SU-DHL-6 (cell line): ENCODE measurements around the gene OR2M4.

Source experiments
- H2AFZ ChIP-seq: fragments of 200-600 bp; sonication (generic); 2 replicates; pipeline ENCODE4 v1.6.1; 2014; ENCODE audit warnings: low read depth, mild to moderate bottlenecking, moderate library complexity, mixed read lengths, antibody characterized with exemption, low read length; ENCODE audit not compliant: severe bottlenecking
- H3F3A ChIP-seq: fragments of 200-600 bp; shearing (Covaris generic); 2 replicates; pipeline ENCODE4 v1.6.0; 2016; ENCODE audit warnings: antibody characterized with exemption, mild to moderate bottlenecking; ENCODE audit not compliant: insufficient read depth
- H3K27ac ChIP-seq: fragments of 200-600 bp; sonication (generic); 2 replicates; pipeline ENCODE4 v1.5.1; 2016; ENCODE audit warnings: low read depth, mild to moderate bottlenecking, low read length, moderate library complexity, mixed read lengths
- H3K27me3 ChIP-seq: fragments of 200-600 bp; sonication (generic), shearing (Covaris generic); 2 replicates; pipeline ENCODE4 v1.6.0; 2014; ENCODE audit warnings: mild to moderate bottlenecking, low read length
- H3K36me3 ChIP-seq: fragments of 200-600 bp; sonication (generic); 2 replicates; pipeline ENCODE4 v1.6.1; 2014; ENCODE audit warnings: mild to moderate bottlenecking, low read length, mixed read lengths
- H3K4me2 ChIP-seq: fragments of 300-600, 200-600 bp; shearing (Covaris generic), sonication (generic); 2 replicates; pipeline ENCODE4 v1.6.0; 2014; ENCODE audit warnings: low read length, low read depth, mild to moderate bottlenecking; ENCODE audit not compliant: poor library complexity, severe bottlenecking
- H3K4me3 ChIP-seq: fragments of 200-600 bp; sonication (generic); 2 replicates; pipeline ENCODE4 v1.5.1; 2014; ENCODE audit warnings: antibody characterized with exemption, low read length, mild to moderate bottlenecking, mixed read lengths; ENCODE audit not compliant: insufficient read depth, poor library complexity, severe bottlenecking
- H3K79me2 ChIP-seq: fragments of 200-600 bp; sonication (generic); 2 replicates; pipeline ENCODE4 v1.6.1; 2014; ENCODE audit warnings: mild to moderate bottlenecking, low read length, moderate library complexity; ENCODE audit not compliant: insufficient read depth
- H3K9ac ChIP-seq: fragments of 200-600 bp; sonication (generic); 2 replicates; pipeline ENCODE4 v1.7.0; 2014; ENCODE audit warnings: mild to moderate bottlenecking, low read length
- H3K9me2 ChIP-seq: fragments of 200-600 bp; sonication (generic); replicated peaks from 2 replicates; pipeline ENCODE4 v1.6.1; 2014; ENCODE audit warnings: low read length; ENCODE audit not compliant: insufficient read depth
- H3K9me3 ChIP-seq: fragments of 200-600 bp; sonication (generic); 2 replicates; pipeline ENCODE4 v1.6.1; 2014; ENCODE audit warnings: low read length, mixed read lengths; ENCODE audit not compliant: insufficient read depth
- H4K20me1 ChIP-seq: fragments of 200-600 bp; sonication (generic); 2 replicates; pipeline ENCODE4 v1.6.1; 2014; ENCODE audit warnings: low read depth, mild to moderate bottlenecking, antibody characterized with exemption, low read length, moderate library complexity, mixed read lengths
- CTCF ChIP-seq: fragments of 200-600 bp; sonication (generic); IDR thresholded peaks from one replicate; pipeline ENCODE4 v1.5.1; 2017; ENCODE audit warnings: antibody characterized with exemption, mild to moderate bottlenecking, low read length, moderate library complexity; ENCODE audit not compliant: insufficient read depth, poor library complexity, severe bottlenecking
- EZH2phosphoT487 ChIP-seq: fragments of 200-600 bp; sonication (generic), shearing (Covaris generic); conservative IDR thresholded peaks from 2 replicates; pipeline ENCODE4 v1.6.1; 2018; ENCODE audit warnings: mild to moderate bottlenecking, antibody characterized with exemption, low read length, moderate library complexity, mixed read lengths

OR2M4 gene

GRCh38 chr1:248189026-248189425 is 42.2 kb upstream of the OR2M4 start:
- no peaks in the 10 kb centered on the region for H3K27me3 ChIP-seq
- no peaks in the 10 kb centered on the region for H3K36me3 ChIP-seq
- no peaks in the 10 kb centered on the region for H3K79me2 ChIP-seq
- no peaks in the 10 kb centered on the region for H4K20me1 ChIP-seq
- no peak for TF ChIP-seq CTCF
- H3K9ac ChIP-seq, result no peak overlapping the region
- no peak overlapping the region for H3K27ac ChIP-seq
- H3F3A ChIP-seq, result no peaks in the 10 kb centered on the region
- no peak overlapping the region for H3K4me3 ChIP-seq
- H3K9me3 ChIP-seq, result no peaks in the 10 kb centered on the region
- no peak overlapping the region for H3K4me2 ChIP-seq
- H3K9me2 ChIP-seq, result no peaks in the 10 kb centered on the region
- no peak overlapping the region for H2AFZ ChIP-seq

- Histone ChIP-seq H3K27me3 (no peaks in the 10 kb centered on the region), H3F3A (no peaks in the 10 kb centered on the region), H3K4me3 (no peak overlapping the region), H3K9me3 (no peaks in the 10 kb centered on the region), H2AFZ (no peak overlapping the region), H3K4me2 (no peak overlapping the region), H3K9ac (no peak overlapping the region), H3K27ac (no peak overlapping the region), H4K20me1 (no peaks in the 10 kb centered on the region), H3K79me2 (no peaks in the 10 kb centered on the region), H3K36me3 (no peaks in the 10 kb centered on the region), H3K9me2 (no peaks in the 10 kb centered on the region)
- TF ChIP-seq CTCF (no peak), EZH2phosphoT487 (no peak)
These were observed 37.1 kb upstream of the OR2M4 start for GRCh38 chr1:248194117-248194516.

- no peaks in the 10 kb centered on the region for H3K27me3 ChIP-seq
- TF ChIP-seq EZH2phosphoT487 (no peak), CTCF (no peak)
- no peaks in the 10 kb centered on the region for H4K20me1 ChIP-seq
- H3F3A ChIP-seq, result no peaks in the 10 kb centered on the region
- no peak within 1 kb of the TSS for H3K4me2 ChIP-seq
- no peak within 1 kb of the TSS for H3K4me3 ChIP-seq
- no peak within 1 kb of the TSS for H3K9ac ChIP-seq
- no peaks in the 10 kb centered on the region for H3K9me2 ChIP-seq
- no peak within 1 kb of the TSS for H3K27ac ChIP-seq
- H3K79me2 ChIP-seq, result no peaks in the 10 kb centered on the region
- H3K36me3 ChIP-seq, result no peaks in the 10 kb centered on the region
- H2AFZ ChIP-seq, result no peak within 1 kb of the TSS
- H3K9me3 ChIP-seq, result no peaks in the 10 kb centered on the region
These were observed 34.3 kb upstream of the OR2M4 start, which contains the start of gene OR2M3 for GRCh38 chr1:248196965-248197364. Gene OR2M3, plus strand, starts transcription at chr1:248197265. Its CDS starts 5,803 bp downstream, at chr1:248203068.

- no peak overlapping the region for H3K9ac ChIP-seq
- H4K20me1 ChIP-seq, result no peaks in the 10 kb centered on the region
- H3K4me3 ChIP-seq, result no peak overlapping the region
- H3K27ac ChIP-seq, result no peak overlapping the region
- no peak for TF ChIP-seq CTCF
- no peak for TF ChIP-seq EZH2phosphoT487
- no peaks in the 10 kb centered on the region for H3K9me3 ChIP-seq
- H3K27me3 ChIP-seq, result no peaks in the 10 kb centered on the region
- H3K4me2 ChIP-seq, result no peak overlapping the region
- no peaks in the 10 kb centered on the region for H3K79me2 ChIP-seq
- H3K36me3 ChIP-seq, result no peaks in the 10 kb centered on the region
- no peaks in the 10 kb centered on the region for H3K9me2 ChIP-seq
- H3F3A ChIP-seq, result no peaks in the 10 kb centered on the region
- no peak overlapping the region for H2AFZ ChIP-seq
These were observed 15.3 kb upstream of the OR2M4 start for GRCh38 chr1:248215880-248216279.
